GM12872 (cell line): ENCODE data around the gene HTRA1.

ENCODE experiments used
- TF ChIP-seq, protein P1 (sequence below): IDR thresholded peaks from 3 replicates; pipeline ENCODE4 v1.5.1; 2011; ENCODE audit warnings: low read depth, mild to moderate bottlenecking, low read length, moderate library complexity; ENCODE audit not compliant: insufficient read depth

HTRA1 gene

DNA sequence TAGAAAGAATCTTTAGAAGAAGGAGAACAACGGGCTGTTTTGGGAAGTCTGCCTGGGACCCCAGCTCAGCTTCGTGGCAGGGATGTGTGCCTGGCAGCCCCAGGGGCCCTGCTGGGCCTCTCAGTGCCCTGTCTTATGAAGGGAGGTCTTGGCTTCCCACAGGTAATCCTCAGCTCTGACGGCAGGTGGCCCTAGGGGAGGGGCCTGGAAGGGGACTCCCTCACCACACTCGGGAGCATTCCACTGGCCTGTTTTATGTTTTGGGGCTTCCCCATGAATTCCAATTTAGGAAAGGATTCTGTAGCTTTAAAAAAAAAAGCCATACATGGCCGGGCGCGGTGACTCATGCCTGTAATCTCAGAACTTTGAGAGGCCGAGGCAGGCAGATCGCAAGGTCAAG is 96.2 kb downstream of the HTRA1 start:
- TF ChIP-seq, protein P1, sequence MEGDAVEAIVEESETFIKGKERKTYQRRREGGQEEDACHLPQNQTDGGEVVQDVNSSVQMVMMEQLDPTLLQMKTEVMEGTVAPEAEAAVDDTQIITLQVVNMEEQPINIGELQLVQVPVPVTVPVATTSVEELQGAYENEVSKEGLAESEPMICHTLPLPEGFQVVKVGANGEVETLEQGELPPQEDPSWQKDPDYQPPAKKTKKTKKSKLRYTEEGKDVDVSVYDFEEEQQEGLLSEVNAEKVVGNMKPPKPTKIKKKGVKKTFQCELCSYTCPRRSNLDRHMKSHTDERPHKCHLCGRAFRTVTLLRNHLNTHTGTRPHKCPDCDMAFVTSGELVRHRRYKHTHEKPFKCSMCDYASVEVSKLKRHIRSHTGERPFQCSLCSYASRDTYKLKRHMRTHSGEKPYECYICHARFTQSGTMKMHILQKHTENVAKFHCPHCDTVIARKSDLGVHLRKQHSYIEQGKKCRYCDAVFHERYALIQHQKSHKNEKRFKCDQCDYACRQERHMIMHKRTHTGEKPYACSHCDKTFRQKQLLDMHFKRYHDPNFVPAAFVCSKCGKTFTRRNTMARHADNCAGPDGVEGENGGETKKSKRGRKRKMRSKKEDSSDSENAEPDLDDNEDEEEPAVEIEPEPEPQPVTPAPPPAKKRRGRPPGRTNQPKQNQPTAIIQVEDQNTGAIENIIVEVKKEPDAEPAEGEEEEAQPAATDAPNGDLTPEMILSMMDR: no peak

DNA sequence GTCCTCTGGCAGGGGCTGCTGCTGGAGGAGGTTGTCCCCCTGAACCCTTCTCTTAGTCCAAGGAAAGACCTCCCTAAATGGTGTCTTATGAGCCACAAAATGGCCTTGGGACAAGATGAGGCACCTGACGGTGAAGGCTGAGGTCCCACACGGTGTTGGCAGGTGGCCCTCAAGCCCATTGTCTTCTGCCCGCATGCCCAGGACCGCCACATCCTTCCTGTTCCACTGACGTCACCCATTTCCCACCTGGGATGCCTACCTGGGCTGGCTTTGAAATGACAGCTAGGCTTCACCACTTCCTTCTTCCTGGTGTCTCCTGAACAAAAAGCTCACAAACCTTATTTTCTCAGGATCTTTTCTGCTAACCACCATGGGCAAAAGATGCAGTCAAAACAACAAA is 97.1 kb downstream of the HTRA1 start:
- TF ChIP-seq, protein P1: no peak

DNA sequence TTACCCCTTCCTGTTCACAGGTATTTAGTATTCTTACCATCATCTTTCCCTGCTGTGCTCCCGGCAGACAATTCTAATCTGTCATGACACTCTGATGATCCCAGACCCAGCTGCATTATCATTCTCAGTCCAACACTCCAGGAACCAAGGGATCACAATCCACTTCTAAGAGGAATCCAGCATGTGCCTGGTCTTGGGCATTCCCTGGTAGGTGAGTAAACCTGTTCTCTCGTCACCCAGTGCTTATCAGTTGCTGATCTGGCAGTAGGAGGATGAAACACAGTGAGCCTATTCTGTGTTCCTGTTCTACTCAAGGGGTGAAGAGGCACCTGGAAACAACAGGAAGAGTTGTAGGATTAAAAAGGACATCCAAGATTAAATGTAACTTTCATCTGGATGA is 97.9 kb downstream of the HTRA1 start:
- TF ChIP-seq, protein P1: no peak

DNA sequence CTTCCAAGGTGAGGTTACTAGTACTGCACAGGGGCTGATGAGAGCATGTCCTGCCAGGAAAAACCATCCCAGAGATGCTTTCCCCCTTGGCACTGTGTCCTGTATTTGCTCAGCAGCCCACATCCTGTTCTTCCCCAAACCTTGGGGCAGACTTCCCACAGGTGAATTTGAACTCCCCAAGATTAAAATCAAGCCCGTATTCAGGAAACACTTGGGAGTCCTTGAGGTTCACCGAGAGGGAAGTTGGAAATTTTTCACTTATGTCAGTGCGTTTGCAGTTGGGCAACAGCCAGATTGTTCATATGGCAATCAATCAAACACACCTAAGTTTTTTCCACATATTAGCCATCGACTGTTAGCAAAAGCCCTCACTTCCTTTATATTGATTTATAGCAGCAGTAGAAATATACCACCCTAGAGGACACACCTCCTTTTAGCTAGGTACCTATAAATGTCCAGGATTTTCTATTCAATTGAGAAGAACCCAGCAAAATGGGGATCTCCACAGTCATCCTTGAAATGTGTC is 99.0 kb downstream of the HTRA1 start, which contains the start of gene DMBT1:
Gene DMBT1, plus strand, starts transcription at position 476 of the 526 bp plus-strand sequence. Its CDS starts 17 bp downstream, at position 493.
- TF ChIP-seq, protein P1: no peak

DNA sequence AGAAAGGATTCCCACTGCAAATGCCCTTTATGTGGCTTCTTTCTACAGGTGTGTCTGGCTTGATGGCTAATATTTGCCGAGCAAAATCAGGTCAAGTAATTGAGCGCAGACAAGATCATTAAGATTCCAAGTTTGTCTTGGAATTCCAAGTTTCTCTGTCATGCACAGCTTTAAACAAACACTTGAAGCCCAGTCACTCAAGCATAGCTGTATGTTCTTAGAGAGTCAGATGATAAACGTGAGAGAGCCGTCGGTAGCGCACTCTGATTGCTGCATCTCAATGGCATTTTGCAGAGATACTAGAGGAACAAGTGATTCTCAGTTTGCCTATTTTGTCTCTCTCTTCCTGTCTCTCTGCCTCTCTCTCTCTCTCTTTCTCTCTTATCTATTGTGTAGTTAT is 99.9 kb downstream of the HTRA1 start:
- TF ChIP-seq, protein P1: no peak

DNA sequence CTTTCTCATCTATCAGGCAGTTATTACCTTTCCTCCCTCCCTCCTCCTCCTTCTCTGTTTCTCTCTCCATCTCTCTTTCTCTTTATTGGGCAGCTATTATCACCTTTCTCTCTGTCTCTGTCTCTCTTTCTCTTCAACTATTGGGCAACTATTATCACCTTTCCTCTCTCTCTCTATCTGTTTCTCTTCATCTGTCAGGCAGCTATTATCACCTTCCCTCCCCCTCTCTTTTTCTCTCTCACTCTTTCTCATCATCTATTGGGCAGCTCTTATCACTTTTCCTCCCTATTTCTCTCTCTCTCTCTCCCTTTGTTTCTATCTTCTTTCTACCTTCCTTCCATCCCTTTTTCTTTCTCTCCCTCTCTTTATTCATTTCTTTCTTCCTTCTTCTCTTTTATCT is 100.4 kb downstream of the HTRA1 start:
- TF ChIP-seq, protein P1: no peak
